NOMO-1 treated with dmso at 0.1 percent for 144 hours (cell line): ENCODE results near the gene GPR35.

Source experiments
- DNase-seq: peaks from one replicate; lab custom pipeline; 2025; ENCODE audit not compliant: unreplicated experiment; lab: John Stamatoyannopoulos, UW

Gene GPR35

GRCh38 chr2:240622531-240623235, 2.6 kb upstream of the GPR35 start:
- no peak for DNase-seq

DNA sequence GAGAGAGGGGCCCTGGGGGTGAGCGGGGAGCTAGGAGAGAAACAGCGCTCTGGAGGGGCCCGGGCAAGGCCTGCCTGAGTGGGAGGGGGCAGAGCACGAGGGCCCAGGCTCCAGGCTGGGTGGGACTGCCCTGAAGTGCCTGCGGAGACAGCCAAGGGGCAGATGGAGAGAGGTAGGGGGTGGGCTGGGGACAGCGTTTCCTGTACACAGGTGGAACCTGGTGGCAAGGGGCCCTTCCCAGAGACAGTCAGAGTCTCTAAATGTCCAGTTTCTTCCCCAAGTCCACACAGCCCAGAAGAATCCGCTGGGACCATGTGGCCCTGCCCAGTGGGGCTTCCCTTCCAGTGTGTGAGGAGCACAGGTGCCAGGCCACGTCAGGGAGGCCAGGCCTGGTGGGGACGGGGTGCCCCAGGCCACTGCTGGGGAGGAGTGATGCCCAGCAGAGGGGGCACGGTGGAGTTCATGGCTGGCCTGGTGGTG, 1.7 kb upstream of the GPR35 start:
- no peak for DNase-seq

- no peak for DNase-seq
These were observed 1.0 kb upstream of the GPR35 start for GRCh38 chr2:240624011-240624949.

GRCh38 chr2:240626531-240627300, 1.4 kb downstream of the GPR35 start:
- peak; percentile 84 for DNase-seq

DNA sequence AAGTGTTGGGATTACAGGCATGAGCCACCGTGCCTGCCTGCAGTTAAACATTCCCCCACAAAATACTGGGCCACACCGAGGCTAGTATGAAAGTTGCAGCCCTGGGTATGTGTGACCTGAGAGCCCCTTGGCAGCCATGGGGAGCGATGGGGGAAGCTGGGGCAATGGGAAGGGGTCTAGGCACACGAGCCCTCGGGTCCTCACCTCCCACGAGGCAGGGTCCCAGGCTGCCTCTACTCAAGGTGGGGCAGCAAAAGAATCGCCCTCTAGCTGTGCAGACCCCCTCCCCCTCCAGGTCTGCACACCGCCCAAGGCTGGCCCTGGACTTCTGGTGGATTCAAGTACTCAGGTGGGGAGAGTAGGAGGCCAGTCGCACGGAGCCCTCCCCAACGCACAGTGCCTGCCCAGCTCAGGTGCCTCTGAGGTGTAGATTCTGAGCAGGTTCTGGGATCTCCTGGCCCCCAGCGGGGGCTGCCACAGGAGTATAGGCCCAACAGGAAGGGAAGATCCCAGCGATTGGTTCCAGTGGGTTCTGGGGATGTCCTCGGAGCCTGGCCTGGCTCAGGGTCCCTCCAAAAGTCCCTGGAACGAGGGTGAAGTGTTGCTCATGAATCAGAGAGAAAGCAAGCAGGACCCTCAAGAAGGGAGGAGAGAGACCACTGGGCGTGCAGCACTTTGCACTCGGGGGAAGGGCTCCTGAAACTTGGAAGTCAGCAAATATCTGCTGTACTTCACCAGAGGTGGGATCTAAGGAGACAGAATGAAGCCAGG, 2.6 kb downstream of the GPR35 start:
- no peak for DNase-seq

GRCh38 chr2:240628507-240628807, 3.2 kb downstream of the GPR35 start:
- DNase-seq, result no peak

GRCh38 chr2:240628808-240629618, 3.7 kb downstream of the GPR35 start:
- DNase-seq, result no peak

GRCh38 chr2:240629619-240629967, 4.3 kb downstream of the GPR35 start:
- DNase-seq, result no peak

DNA sequence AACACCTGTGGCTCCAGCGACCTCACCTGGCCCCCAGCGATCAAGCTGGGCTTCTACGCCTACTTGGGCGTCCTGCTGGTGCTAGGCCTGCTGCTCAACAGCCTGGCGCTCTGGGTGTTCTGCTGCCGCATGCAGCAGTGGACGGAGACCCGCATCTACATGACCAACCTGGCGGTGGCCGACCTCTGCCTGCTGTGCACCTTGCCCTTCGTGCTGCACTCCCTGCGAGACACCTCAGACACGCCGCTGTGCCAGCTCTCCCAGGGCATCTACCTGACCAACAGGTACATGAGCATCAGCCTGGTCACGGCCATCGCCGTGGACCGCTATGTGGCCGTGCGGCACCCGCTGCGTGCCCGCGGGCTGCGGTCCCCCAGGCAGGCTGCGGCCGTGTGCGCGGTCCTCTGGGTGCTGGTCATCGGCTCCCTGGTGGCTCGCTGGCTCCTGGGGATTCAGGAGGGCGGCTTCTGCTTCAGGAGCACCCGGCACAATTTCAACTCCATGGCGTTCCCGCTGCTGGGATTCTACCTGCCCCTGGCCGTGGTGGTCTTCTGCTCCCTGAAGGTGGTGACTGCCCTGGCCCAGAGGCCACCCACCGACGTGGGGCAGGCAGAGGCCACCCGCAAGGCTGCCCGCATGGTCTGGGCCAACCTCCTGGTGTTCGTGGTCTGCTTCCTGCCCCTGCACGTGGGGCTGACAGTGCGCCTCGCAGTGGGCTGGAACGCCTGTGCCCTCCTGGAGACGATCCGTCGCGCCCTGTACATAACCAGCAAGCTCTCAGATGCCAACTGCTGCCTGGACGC, 4.9 kb downstream of the GPR35 start:
- DNase-seq, result no peak

- DNase-seq, result no peak
These were observed 5.7 kb downstream of the GPR35 start for GRCh38 chr2:240630771-240631547.

DNA sequence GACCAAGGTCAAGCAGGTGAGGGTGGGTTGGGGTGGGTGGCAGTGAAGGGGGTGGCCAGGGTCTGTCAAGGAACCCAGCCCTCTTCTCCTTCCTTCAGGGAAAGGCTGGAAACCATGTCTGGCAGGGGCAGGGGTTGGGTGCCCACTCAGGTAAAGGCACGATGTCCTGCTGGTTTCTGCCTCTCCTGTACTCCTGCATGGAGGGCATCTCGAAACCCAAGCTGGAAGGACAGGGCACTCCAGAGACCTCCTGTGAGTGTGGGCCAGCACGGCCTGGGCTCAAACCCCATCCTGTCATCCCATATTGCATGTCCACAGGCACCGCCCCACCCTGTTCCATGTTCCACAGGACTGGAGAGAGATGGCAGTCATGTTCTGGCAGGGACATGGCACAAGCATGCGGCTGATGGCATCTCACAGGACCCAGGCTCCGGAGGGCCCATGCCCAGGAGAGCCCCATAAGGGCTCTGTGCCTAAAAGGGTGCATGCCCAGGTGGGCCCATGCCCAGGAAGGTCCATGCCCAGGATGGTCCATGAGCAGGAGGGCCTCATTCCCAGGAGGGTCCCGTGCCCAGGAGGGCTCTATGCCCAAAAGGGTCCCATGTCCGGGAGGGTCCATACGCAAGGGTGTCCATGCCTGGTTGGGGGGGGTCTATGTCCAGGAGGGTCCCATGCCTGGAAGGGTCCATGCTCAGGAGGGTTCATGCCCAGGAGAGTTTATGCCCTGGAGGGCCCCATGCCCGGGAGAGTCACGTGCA, 6.4 kb downstream of the GPR35 start:
- DNase-seq, result no peak

DNA sequence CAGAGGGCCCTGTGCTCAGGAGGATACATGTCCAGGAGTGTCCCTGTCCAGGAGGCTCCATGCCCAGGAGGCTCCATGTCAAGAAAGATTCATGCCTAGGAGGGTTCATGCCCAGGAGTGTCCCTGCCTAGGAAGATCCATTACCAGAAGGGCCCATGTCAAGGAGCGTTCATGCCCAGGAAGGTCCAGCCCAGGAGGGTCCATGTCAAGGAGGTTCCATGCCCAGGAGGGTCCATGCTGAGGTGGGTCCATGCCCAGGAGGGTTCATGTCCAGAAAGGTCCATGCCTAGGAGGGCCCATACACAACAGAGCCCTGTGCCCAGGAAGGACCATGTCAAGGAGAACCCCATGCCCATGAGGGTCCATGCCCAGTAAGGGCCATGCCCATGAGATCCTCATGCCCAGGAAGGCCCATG, 7.0 kb downstream of the GPR35 start:
- DNase-seq, result no peak

GRCh38 chr2:240635121-240635997, 10.1 kb downstream of the GPR35 start:
- no peak for DNase-seq

DNA sequence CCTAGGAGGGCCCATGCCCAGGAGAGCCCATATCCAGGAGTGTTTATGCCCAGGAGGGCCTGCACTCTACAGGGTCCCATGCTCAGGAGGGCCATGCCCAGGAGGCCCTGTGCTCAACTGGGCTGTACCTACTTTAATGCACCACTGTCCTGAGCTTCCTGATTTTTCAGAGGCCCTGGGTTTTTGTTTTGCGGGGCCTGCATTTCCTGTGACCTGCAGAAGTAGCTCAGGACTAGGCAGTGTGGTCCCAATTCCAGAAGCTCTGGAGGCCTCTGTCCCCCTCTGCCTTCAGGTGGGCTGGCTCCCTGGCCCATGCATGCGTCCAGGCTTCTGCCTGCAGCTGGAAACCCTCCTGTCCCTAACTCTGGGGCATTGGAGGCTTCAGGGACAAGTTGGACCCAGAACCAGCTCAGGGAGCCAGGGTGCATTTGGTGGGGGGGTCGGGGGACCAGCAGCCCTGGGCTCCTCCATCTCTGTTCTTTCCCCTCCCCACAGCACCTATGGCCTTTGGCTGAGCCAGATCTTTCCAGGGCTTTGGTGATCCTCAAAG, 10.8 kb downstream of the GPR35 start:
- no peak for DNase-seq

- DNase-seq, result no peak
These were observed 11.4 kb downstream of the GPR35 start for GRCh38 chr2:240636563-240637115.
